GDM1 (cell line): ENCODE measurements around the gene SLC6A18.
"Not testable (repeated sequence)": the region's sequence is repeated elsewhere in the genome, so short reads cannot be mapped to it uniquely, and the experiment has no call there.

Experiments used
- DNase-seq: peaks from one replicate; lab custom pipeline; 2025; lab: John Stamatoyannopoulos, UW

Gene SLC6A18

DNA sequence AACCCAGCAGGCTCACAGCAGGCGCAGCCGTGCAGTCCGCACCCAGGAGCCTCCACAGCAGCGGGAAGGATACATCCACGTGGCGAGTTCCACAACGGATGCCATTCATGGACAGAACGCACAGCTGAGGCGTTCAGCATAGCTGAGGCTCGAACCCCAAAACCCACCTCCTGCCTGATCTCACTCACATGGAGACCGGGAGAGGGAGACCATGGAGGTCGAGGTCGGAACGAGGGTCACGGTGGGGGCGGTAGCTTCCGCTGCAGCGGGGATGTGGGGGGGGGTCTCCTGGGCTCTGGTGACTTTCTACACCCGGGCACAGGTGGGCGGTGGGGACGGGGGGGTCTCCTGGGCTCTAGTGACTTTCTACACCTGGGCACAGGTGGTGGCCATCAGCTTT is 52.1 kb downstream of the SLC6A18 start:
- DNase-seq: no peak

GRCh38 chr5:1277781-1278180 is 52.6 kb downstream of the SLC6A18 start:
- no peak for DNase-seq

GRCh38 chr5:1278216-1278615 is 53.0 kb downstream of the SLC6A18 start:
- DNase-seq: no peak

DNA sequence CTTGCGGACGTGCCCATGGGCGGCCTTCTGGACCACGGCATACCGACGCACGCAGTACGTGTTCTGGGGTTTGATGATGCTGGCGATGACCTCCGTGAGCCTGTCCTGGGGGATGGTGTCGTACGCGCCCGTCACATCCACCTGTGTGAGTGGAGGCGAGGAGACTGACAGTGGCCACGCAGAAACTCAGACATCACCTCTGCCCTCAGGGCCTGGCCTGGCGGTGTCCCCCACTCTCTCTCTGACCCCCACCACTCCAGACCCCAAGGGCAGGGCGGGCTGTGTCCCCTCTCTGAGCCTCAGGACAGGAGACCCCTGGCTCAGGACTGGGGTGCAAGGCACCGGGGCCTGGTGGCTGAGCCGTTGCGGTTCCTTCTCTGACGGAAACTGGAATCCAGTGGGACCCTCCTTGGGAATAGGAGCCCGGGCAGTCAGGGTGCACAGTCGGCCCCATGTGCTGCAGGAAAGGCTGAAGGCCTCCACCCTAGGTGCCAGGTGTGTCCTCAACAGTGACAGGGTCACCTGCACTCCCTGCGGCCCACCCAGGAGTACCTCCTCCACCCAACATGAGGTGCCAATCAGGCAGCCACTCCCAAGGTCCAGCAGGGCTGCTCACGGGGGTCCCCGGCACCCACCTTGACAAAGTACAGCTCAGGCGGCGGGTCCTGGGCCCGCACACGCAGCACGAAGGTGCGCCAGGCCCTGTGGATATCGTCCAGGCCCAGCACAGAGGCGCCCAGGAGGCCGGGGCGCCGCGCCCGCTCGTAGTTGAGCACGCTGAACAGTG is 53.7 kb downstream of the SLC6A18 start:
- DNase-seq: no peak

DNA sequence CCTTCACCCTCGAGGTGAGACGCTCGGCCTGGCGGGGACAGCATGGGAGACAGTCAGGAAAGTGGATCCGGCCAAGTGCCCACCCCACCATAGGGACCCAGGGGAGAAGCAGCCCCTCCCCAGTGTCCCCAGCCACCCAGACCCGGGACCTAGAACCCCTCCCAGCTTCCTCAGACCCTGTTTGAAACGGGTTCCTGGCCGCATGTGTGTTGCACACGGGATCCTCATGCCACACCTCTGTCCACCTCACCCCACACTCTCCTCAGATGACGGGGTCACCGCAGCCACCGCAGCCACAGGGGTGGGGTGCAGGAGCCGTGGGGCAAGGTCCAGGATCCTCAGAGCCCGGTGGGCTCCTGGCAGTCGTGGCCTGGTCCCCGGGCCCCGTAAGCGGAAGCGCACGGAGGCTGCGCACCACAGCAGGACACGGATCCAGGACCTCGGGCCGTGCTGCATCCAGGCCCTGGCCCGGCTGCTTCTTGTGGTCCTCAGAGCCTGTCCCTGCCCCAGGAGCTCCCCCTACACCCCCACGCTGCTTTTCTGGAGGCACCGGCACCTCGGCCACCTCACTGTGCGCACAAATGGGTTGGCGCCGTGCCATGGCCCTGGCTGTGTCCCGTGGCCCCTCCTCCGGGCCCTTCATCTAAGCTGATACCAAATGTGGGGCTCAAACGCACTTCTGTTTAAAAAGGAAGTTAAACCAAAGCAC is 54.4 kb downstream of the SLC6A18 start:
- no peak for DNase-seq

GRCh38 chr5:1280177-1281037 is 55.2 kb downstream of the SLC6A18 start:
- DNase-seq: no peak

- DNase-seq: no peak
Measured at GRCh38 chr5:1281038-1281882, 56.1 kb downstream of the SLC6A18 start.

DNA sequence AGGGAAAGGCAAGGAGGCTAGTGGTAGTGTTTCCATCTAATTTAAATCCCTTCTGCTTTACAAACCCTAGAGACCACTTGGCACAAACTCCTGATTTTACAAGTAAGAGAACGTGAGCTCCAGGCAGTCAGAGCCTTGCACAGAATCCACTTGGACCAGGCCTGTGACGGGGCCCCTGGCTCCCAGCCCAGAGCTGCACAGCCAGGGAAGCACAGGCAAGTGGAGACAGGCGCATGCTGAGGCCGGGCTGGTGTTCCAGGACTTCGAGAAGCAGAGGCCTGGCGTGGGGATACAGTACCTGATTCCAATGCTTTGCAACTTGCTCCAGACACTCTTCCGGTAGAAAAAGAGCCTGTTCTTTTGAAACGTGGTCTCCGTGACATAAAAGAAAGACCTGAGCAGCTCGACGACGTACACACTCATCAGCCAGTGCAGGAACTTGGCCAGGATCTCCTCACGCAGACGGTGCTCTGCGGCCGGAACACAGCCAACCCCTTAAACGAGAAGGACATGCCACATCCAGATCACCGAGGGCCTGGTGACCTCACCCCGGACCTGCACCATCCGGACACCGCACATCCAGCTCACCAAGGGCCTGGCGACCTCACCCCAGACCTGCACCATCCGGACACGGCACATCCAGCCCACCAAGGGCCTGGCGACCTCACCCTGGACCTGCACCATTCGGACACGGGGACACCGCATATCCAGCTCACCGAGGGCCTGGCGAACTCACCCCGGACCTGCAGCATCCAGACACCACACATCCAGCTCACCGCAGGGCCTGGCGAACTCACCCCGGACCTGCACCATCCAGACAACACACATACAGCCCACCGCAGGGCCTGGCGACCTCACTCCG is 57.2 kb downstream of the SLC6A18 start:
- DNase-seq: no peak

GRCh38 chr5:1282993-1283728 is 58.0 kb downstream of the SLC6A18 start:
- not testable (repeated sequence) for DNase-seq

DNA sequence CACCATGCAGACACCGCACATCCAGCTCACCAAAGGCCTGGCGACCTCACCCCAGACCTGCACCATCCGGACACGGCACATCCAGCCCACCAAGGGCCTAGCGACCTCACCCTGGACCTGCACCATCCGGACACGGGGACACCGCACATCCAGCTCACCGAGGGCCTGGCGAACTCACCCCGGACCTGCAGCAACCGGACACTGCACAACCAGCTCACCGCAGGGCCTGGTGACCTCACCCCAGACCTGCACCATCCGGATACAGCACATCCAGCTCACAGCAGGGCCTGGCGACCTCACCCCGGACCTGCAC is 58.5 kb downstream of the SLC6A18 start:
- not testable (repeated sequence) for DNase-seq

- DNase-seq: not testable (repeated sequence)
Measured at GRCh38 chr5:1284336-1284970, 59.3 kb downstream of the SLC6A18 start.

DNA sequence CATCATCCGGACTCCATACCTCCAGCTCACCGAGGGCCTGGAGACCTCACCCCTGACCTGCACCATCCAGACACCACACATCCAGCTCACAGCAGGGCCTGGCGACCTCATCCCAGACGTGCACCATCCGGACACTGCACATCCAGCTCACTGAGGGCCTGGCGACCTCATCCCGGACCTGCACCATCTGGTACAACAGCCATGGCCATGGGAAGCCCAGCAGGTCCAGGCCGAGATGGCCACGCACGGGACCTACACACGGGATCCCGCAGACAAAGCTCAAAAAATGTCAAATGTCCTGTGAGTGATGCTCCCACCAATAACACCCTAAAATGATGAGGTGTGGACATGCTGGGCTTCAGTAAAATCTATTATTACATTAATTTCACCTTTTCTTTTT is 60.0 kb downstream of the SLC6A18 start:
- DNase-seq: no peak

- DNase-seq: no peak
Measured at GRCh38 chr5:1285883-1286291, 60.7 kb downstream of the SLC6A18 start.

- no peak for DNase-seq
Measured at GRCh38 chr5:1288439-1289335, 63.5 kb downstream of the SLC6A18 start.

- DNase-seq: not testable (repeated sequence)
Measured at GRCh38 chr5:1289559-1289958, 64.4 kb downstream of the SLC6A18 start.

GRCh38 chr5:1290956-1291355 is 65.8 kb downstream of the SLC6A18 start:
- not testable (repeated sequence) for DNase-seq

- no peak for DNase-seq
Measured at GRCh38 chr5:1291611-1292080, 66.5 kb downstream of the SLC6A18 start.

- DNase-seq: no peak
Measured at GRCh38 chr5:1292139-1292538, 67.0 kb downstream of the SLC6A18 start.
